Right cardiac atrium (tissue), 5 donors: ENCODE measurements around the gene TTC28. TPM values are rescaled to one million over a fixed set of nuclear protein-coding genes. Genes with fewer than 3 reads are reported as not detected.
"Not testable (repeated sequence)": the region's sequence is repeated elsewhere in the genome, so short reads cannot be mapped to it uniquely, and the experiment has no call there.

Source experiments
- ATAC-seq, 2 donors: fragments of 200-7000 bp; cut with Tn5 transposase; one replicate each; pipeline versions ENCODE4 v1.8.0 to v1.9.1; 2020; ENCODE audit warnings: moderate library complexity in 2 of 2, mild to moderate bottlenecking in 1 of 2
- DNase-seq, 3 donors: peaks; one replicate each; pipeline ENCODE4 v3.0.0-alpha.2; 2020
- H3K27ac ChIP-seq: one replicate; pipeline ENCODE4 v1.5.1; 2013; ENCODE audit warnings: mild to moderate bottlenecking, low read length, control low read depth, moderate library complexity
- H3K27me3 ChIP-seq: one replicate; pipeline ENCODE4 v1.6.1; 2013; ENCODE audit not compliant: control insufficient read depth, insufficient read depth
- H3K4me1 ChIP-seq: one replicate; pipeline ENCODE4 v1.6.1; 2013; ENCODE audit warnings: low read length; ENCODE audit not compliant: control insufficient read depth, insufficient read depth
- H3K4me3 ChIP-seq: one replicate; pipeline ENCODE4 v1.5.1; 2013; ENCODE audit warnings: low read length, control low read depth
- H3K9me3 ChIP-seq: one replicate; pipeline ENCODE4 v1.6.1; 2013; ENCODE audit warnings: low read length; ENCODE audit not compliant: control insufficient read depth
- WGBS: extraction: QIAGEN DNeasy Blood & Tissue Kit; methylation state at CpG from one replicate; pipeline ENCODE4 v1.1.7; 2013; 5-methylcytosine and 5-hydroxymethylcytosine counted together
- intact Hi-C, 4 donors: fragments of 100-400 bp; cut with DNase I; formaldehyde crosslinking; loops; one replicate each; pipeline versions ENCODE4 v1.11.0 to v1.14.0; 2022 to 2023
- polyA plus RNA-seq: library from polyadenylated mRNA; stranded (reverse); fragments of 200-250 nt; gene quantifications from one replicate; pipeline ENCODE4 v1.2.3, GENCODE V29; 2013
- total RNA-seq, 4 donors: library from RNA; stranded (reverse); fragmentation: NEBNext Ultra II Directional; extraction: Animal tissue kit (Norgen Biotek cat#: 25700); gene quantifications; one replicate each; pipeline ENCODE4 v1.2.1, GENCODE V29; 2021
- donor health status: healthy with polysubstance abuse.
- donor health status: DM: no; HTN: yes; CAD: no.
- donor health status: DM: no; HTN: no; CAD: no.
- donor health status: DM: no; HTN: yes; CAD: no; lungs with severe emphysema.
- donor health status: DM: yes; HTN: yes; CAD: no.

Gene TTC28
- total and polyA plus RNA-seq, 5 donors = 5.7 to 21.1 (median 18.9) TPM

- Histone ChIP-seq H3K4me3 (no peak overlapping the region), H3K27me3 (no peaks in the 10 kb centered on the region), H3K27ac (no peak overlapping the region), H3K4me1 (no peaks in the 10 kb centered on the region), H3K9me3 (no peaks in the 10 kb centered on the region)
- WGBS = 78% methylated on average over 4 of the region's 4 CpGs
- ATAC-seq (no peak), DNase-seq (no peak)
- intact Hi-C loops = no loop called here
Measured at GRCh38 chr22:28574159-28574788, 105.4 kb downstream of the TTC28 start.

GRCh38 chr22:28570696-28571373, 108.8 kb downstream of the TTC28 start:
- H3K9me3 ChIP-seq = no peaks in the 10 kb centered on the region
- ATAC-seq (no peak), DNase-seq (no peak)
- no peaks in the 10 kb centered on the region for H3K4me1 ChIP-seq
- intact Hi-C loops = no loop called here
- 63% methylated on average over 3 of the region's 3 CpGs for WGBS
- no peak overlapping the region for H3K4me3 ChIP-seq
- no peak overlapping the region for H3K27ac ChIP-seq
- no peaks in the 10 kb centered on the region for H3K27me3 ChIP-seq

DNA sequence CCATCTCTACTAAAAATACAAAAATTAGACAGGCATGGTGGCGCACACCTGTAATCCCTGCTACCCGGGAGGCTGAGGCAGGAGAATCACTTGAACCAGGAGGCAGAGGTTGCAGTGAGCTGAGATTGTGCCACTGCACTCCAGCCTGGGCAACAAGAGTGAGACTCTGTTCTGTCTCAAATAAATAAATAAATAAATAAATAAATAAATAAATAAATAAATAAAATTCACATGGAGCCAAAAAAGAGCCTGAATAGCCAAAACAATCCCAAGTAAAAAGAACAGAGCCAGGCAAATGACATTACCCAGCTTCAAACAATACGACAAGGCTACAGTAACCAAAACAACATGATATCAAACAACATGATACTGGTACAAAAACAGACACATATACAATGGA, 110.7 kb downstream of the TTC28 start:
- H3K27ac ChIP-seq, H3K4me3 ChIP-seq, ATAC-seq, H3K4me1 ChIP-seq, H3K9me3 ChIP-seq, intact Hi-C loops, DNase-seq, H3K27me3 ChIP-seq: not testable (repeated sequence)
- 99% methylated on average over 3 of the region's 3 CpGs for WGBS

GRCh38 chr22:28568099-28568498, 111.5 kb downstream of the TTC28 start:
- H3K9me3 ChIP-seq = no peaks in the 10 kb centered on the region
- no peak overlapping the region for H3K27ac ChIP-seq
- no peak overlapping the region for H3K4me3 ChIP-seq
- no peaks in the 10 kb centered on the region for H3K4me1 ChIP-seq
- intact Hi-C loops = no loop called here
- no peak for DNase-seq
- no peak for ATAC-seq
- H3K27me3 ChIP-seq = no peaks in the 10 kb centered on the region

- DNase-seq = peak in 1 of 3 donors; percentile 26
- H3K27me3 ChIP-seq, intact Hi-C loops, H3K27ac ChIP-seq, H3K4me3 ChIP-seq, ATAC-seq, H3K4me1 ChIP-seq, H3K9me3 ChIP-seq: not testable (repeated sequence)
- 94% methylated on average over 12 of the region's 12 CpGs for WGBS
Measured at GRCh38 chr22:28566920-28567499, 112.6 kb downstream of the TTC28 start.

DNA sequence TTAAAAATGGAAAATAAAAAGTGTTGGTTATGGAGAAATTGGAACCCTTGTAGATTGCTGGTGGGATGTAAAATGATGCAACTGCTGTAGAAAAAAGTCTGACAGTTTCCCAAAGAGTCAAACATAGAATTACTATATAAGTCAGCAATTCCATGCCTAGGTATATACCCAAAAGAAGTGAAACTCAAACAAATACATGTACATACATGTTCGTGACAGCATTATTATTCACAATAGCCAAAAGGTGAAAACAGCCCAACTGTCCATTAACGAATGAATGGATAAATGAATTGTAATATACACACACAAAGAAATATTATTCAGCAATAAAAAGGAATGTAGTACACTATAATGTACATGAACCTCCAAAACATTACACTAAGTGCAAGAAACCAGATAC, 116.0 kb downstream of the TTC28 start:
- H3K4me3 ChIP-seq = no peak overlapping the region
- H3K27me3 ChIP-seq = no peaks in the 10 kb centered on the region
- H3K4me1 ChIP-seq = peaks cover 1% of the 10 kb centered on the region
- no peaks in the 10 kb centered on the region for H3K9me3 ChIP-seq
- intact Hi-C loops = no loop called here
- H3K27ac ChIP-seq = no peak overlapping the region
- WGBS = 95% methylated on average over 2 of the region's 2 CpGs
- no peak for DNase-seq
- no peak for ATAC-seq

GRCh38 chr22:28562324-28562723, 117.3 kb downstream of the TTC28 start:
- WGBS = 97% methylated on average over 1 of the region's 1 CpG

GRCh38 chr22:28560743-28561101, 118.9 kb downstream of the TTC28 start:
- H3K27ac ChIP-seq, H3K27me3 ChIP-seq, intact Hi-C loops, ATAC-seq, DNase-seq, H3K9me3 ChIP-seq, H3K4me1 ChIP-seq, H3K4me3 ChIP-seq: not testable (repeated sequence)
- WGBS = 94% methylated on average over 5 of the region's 5 CpGs

More at GRCh38 chr22:28562324-28562723, 117.3 kb downstream of the TTC28 start:
- Histone ChIP-seq H3K4me1 (peaks cover 1% of the 10 kb centered on the region), H3K27ac (no peak overlapping the region), H3K27me3 (no peaks in the 10 kb centered on the region), H3K4me3 (no peak overlapping the region), H3K9me3 (no peaks in the 10 kb centered on the region)
- DNase-seq = no peak
- no peak for ATAC-seq
- intact Hi-C loops = no loop called here

GRCh38 chr22:28560046-28560742, 119.4 kb downstream of the TTC28 start:
- Histone ChIP-seq H3K27me3 (no peaks in the 10 kb centered on the region), H3K4me3 (no peak overlapping the region), H3K4me1 (peaks cover 1% of the 10 kb centered on the region), H3K27ac (no peak overlapping the region), H3K9me3 (no peaks in the 10 kb centered on the region)
- peak; percentile 31 to 93 for ATAC-seq
- no peak for DNase-seq
- WGBS = 95% methylated on average over 2 of the region's 2 CpGs
- intact Hi-C loops = no loop called here

- no peak overlapping the region for H3K4me3 ChIP-seq
- intact Hi-C loops = no loop called here
- H3K9me3 ChIP-seq = no peaks in the 10 kb centered on the region
- ATAC-seq = no peak
- H3K27me3 ChIP-seq = no peaks in the 10 kb centered on the region
- H3K27ac ChIP-seq = no peak overlapping the region
- peaks cover 1% of the 10 kb centered on the region for H3K4me1 ChIP-seq
- 97% methylated on average over 1 of the region's 1 CpG for WGBS
- DNase-seq = no peak
Measured at GRCh38 chr22:28557184-28557583, 122.5 kb downstream of the TTC28 start.
